ENCODE measurements around the gene MRPL12. TPM values are rescaled to one million over a fixed set of nuclear protein-coding genes. Genes with fewer than 3 reads are reported as not detected.
A peak's percentile ranks its signal among the peaks of the same experiment; 100 is the strongest.

Gene MRPL12
- total and polyA plus RNA-seq, 2 of the 13 experiments (the other 11 are each of a cell fraction or from before 2014, with no cell fraction given) = 39.1 to 94.1 TPM

- TF ChIP-seq ZNF687 (CRISPR knock-in tag; IDR thresholded peaks at IDR 0.05) (peak; percentile 64), ZHX2 (IDR thresholded peaks at IDR 0.05; ENCODE audit: low read depth) (0 out of 2 replicates have a peak, but pooled peaks have one; percentile 39), ZHX2 (CRISPR knock-in tag; IDR thresholded peaks at IDR 0.05; ENCODE audit: borderline replicate concordance) (no peak), ZC3H4 (CRISPR knock-in tag; IDR thresholded peaks at IDR 0.05; ENCODE audit: borderline replicate concordance) (peak; percentile 28; the same call in 1 of the 2 replicates), ZBTB7A (CRISPR knock-in tag; IDR thresholded peaks at IDR 0.05) (no peak)
These were observed 7.5 kb downstream of the MRPL12 start (continued) for GRCh38 chr17:81710514-81711308.

All from HepG2 (cell line).